Measurements from ENCODE around the gene GPR180. TPM values are rescaled to one million over a fixed set of nuclear protein-coding genes. Genes with fewer than 3 reads are reported as not detected.
"Not testable (repeated sequence)": the region's sequence is repeated elsewhere in the genome, so short reads cannot be mapped to it uniquely, and the experiment has no call there.

Gene GPR180
- total RNA-seq, 4 donors from 2014 or later, result 5.3 to 33.4 (median 12.9) TPM

DNA sequence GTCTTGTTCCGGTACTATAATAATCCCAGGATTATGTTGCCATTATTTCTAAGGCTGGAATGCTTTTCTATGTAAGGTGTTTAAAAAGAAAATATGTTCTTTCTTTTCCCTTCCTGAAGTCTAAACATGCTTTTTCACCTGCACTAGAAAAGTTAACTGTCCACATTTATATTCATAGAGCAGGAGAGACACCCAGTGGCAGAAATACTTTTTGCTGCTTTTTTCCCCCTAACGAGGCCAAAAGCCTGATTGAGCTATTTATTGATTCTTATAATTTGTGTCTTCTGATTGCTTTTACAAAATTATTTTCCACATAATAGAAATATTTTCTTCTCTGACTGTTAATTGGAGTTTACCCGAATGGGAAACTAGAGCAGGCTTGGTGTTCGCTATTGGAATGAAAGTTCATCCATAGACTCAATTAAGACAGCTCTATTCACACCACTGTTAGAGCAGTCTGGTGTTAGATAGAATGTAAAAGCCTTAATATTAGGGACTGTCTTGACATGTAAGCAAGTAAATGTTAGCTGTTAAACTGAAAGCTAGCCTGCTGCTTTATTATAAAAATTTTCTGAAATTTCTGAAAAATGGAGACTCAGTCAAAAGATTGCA is 15.8 kb downstream of the GPR180 start:
- no peak for DNase-seq (ENCODE audit: low spot score)
- ATAC-seq (ENCODE audit: low FRiP score), result no peak
- TF ChIP-seq, protein P1, sequence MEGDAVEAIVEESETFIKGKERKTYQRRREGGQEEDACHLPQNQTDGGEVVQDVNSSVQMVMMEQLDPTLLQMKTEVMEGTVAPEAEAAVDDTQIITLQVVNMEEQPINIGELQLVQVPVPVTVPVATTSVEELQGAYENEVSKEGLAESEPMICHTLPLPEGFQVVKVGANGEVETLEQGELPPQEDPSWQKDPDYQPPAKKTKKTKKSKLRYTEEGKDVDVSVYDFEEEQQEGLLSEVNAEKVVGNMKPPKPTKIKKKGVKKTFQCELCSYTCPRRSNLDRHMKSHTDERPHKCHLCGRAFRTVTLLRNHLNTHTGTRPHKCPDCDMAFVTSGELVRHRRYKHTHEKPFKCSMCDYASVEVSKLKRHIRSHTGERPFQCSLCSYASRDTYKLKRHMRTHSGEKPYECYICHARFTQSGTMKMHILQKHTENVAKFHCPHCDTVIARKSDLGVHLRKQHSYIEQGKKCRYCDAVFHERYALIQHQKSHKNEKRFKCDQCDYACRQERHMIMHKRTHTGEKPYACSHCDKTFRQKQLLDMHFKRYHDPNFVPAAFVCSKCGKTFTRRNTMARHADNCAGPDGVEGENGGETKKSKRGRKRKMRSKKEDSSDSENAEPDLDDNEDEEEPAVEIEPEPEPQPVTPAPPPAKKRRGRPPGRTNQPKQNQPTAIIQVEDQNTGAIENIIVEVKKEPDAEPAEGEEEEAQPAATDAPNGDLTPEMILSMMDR (IDR thresholded peaks at IDR 0.05), result no peak

DNA sequence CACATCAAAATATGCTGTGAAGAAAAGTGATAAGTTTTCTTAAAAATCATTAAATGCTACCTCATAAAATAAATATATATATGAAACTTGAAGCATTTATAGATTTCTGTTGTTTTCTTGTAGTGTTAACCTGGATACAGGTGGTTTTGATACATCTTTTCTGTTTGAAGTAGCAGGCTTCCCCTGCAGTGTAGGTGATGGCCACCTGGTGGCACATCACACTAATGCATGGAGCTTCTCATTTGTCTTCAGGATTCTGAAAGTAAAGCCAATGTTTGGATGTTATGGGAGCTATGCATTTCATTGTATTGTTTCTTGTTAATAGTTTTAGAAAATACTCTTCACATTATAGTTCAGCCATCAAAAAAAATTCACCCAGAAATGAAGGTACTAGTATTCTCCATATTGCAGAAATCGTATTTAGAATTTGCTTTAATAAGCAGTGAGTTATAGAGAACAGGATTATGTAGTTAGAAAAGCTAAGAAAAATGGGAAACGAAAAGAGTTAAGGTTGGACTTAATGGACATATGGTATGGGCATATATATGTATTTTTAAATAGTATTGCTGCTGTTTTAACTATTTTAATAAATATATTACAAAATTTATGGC is 18.7 kb downstream of the GPR180 start:
- TF ChIP-seq, protein P1 (IDR thresholded peaks at IDR 0.05), result no peak
- DNase-seq (ENCODE audit: low spot score) (no peak), ATAC-seq (ENCODE audit: low FRiP score) (no peak)

DNA sequence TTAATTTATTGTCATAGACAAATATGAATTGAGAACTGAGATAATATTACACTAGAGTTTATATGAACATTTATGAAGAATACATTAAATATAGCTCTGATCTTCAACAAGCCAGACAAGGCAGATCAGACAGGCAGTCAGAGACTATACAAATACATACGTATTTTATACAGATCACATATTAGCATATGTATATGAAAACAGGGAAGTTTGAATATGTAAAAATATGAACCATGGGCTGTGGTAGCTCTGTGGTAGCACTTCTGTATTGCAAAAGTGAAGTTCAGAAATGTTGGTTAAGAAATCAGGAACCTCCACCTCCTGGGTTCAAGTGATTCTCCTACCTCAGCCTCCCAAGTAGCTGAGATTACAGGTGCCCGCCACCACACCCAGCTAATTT is 20.7 kb downstream of the GPR180 start:
- TF ChIP-seq, protein P1 (IDR thresholded peaks at IDR 0.05), result no peak
- ATAC-seq (ENCODE audit: low FRiP score), result no peak
- no peak for DNase-seq (ENCODE audit: low spot score)

DNA sequence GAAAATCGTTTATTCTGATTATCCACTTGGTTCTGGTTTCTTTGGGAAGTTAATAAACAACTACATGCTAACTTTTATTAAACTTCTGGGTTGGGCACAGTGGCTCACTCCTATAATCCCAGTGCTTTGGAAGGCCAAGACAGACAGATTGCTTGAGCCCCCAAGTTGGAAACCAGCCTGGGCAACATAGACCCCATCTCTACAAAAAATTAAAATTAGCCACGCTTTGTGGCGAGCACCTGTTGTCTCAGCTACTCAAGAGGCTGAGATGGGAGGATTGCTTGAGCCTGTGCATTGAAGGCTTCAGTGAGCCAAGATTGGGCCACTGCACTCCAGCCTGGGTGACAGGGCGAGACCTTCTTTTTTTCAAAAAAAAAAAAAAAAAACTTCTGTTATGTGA is 21.7 kb downstream of the GPR180 start:
- ATAC-seq (ENCODE audit: low FRiP score) (no peak), DNase-seq (ENCODE audit: low spot score) (no peak)
- TF ChIP-seq, protein P1 (IDR thresholded peaks at IDR 0.05), result no peak

DNA sequence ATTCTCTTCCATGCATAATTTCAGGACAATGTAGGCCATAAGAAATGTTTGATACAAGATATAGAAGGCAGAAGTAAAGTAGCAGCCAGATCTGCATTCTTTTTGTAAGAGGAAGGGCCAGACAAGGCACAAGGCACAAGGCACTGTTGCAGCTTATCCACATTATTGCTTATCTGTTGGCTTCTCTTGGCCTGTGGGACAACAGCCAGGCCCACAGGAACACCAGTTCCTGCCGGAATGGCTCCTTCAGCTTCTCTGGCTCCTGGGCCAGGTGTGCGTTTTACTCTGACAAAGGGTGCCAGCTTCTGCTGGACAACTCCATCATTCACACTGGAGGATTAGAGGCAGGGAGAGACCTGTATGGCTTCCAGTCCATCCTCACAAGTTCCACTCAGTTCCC is 29.2 kb downstream of the GPR180 start:
- TF ChIP-seq, protein P1 (IDR thresholded peaks at IDR 0.05), result no peak
- ATAC-seq (ENCODE audit: low FRiP score), result no peak
- no peak for DNase-seq (ENCODE audit: low spot score)

DNA sequence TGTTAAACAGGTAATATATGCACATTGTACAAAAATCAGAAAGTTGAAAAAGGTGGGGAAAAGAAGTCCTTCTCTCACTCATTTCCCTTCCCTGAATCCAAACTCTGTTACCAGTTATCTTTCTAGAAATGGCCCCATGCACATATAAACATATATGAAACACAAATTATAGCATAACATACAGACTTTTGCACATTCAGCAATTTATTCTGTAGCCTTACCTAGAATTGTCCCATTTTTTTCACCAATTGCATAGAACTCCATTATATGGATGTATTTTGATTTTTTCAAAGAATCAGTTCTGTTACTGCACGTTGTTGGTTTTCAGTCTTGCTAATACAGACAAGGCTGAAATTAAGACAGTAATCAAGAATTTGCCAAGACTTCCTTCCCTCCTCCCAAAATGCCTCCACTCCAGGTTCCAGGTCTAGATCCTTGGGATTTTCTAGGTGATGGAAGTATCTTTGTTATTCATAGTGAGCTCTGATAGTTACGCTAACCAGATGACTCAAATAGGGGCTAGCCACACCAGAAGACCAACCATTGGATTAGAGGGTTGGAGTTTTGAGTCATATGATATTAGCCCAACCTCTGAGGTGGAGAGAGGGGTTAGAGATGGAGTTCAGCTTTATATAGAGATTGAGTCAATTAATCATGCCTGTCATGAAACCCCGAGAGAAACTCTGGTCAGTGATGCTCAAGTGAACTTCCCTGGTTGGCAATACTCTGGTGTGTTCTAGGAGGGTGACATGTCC is 30.7 kb downstream of the GPR180 start:
- TF ChIP-seq, protein P1 (IDR thresholded peaks at IDR 0.05), result no peak
- DNase-seq (ENCODE audit: low spot score), result no peak
- ATAC-seq (ENCODE audit: low FRiP score), result no peak

DNA sequence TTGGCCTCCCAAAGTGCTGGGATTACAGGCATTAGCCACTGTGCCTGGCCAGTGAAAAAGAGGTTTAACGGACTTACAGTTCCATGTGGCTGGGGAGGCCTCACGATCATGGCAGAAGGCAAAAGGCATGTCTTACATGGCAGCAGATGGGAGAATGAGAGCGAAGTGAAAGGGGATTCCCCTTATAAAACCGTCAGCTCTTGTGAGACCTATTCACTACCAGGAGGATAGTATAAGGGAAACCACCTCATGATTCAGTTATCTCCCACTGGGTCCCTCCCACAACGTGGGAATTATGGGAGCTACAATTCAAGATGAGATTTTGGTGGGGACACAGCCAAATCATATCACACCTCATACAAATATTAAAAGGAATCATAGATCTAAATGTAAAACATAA is 34.4 kb downstream of the GPR180 start:
- DNase-seq (ENCODE audit: low spot score); ATAC-seq (ENCODE audit: low FRiP score): not testable (repeated sequence)

All from omental fat pad (tissue), 4 donors.